Panc1 (cell line): Measurements from ENCODE around the gene TBC1D2B.

Experiments used
- CTCF ChIP-seq: fragments of 450-650 bp; IDR thresholded peaks from 2 replicates; pipeline ENCODE4 v1.5.1; 2017; ENCODE audit warnings: mild to moderate bottlenecking
- POLR2AphosphoS5 ChIP-seq: IDR thresholded peaks from 2 replicates; pipeline ENCODE4 v1.6.1; 2012; ENCODE audit warnings: mild to moderate bottlenecking, low read depth, low read length, moderate library complexity
- TCF7L2 ChIP-seq: IDR thresholded peaks from 2 replicates; pipeline ENCODE4 v1.6.1; 2011; ENCODE audit warnings: mild to moderate bottlenecking, low read depth, low read length, inconsistent platforms

DNA sequence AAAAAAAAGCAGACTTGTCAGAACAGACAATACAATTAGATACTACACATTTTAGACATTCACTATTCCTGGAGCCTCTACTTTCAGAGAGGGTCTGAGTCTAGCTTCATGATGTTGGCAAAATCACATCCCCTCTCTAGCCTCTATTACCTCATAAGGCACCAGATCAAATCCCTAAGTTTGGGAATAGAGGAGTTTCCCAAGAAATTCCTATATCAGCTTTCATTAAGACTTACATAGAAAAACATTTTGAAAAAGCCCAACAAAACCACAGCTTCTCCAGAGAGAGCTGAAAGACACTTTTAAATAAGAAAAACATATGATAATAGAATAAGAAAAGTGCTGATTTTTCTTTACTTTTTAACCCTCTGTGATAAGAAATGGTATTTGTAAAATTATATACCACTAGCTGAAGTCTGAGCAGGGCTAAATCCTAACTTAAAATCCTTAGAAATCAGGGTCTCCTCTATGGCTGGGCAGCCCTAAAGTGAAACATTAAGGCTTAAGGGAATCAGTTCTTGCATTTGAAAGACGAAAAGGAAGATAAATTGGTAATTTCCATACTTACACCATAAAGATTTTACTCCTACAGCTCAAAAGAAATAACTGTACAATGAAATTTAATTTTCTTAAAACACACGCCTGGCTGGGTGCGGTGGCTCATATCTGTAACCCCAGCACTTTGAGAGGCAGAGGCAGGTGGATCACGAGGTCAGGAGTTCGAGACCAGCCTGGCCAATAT lies 4.3 kb downstream of the TBC1D2B start:
- no peak for TF ChIP-seq POLR2AphosphoS5
- TF ChIP-seq TCF7L2, result no peak
- TF ChIP-seq CTCF, result no peak
